ENCODE measurements around the gene C1orf174. TPM values are rescaled to one million over a fixed set of nuclear protein-coding genes. Genes with fewer than 3 reads are reported as not detected.

The C1orf174 gene
- total and polyA plus RNA-seq, 2 of the 13 experiments (the other 11 are each of a cell fraction or from before 2014, with no cell fraction given): 21.6 to 31.4 TPM

- TF ChIP-seq HDAC2 (CRISPR knock-in tag; IDR thresholded peaks at IDR 0.05) (peak; percentile 60; the same call in 1 of the 2 replicates), ZNF331 (CRISPR knock-in tag; IDR thresholded peaks at IDR 0.05) (peak; percentile 85), ZNF275 (CRISPR knock-in tag; IDR thresholded peaks at IDR 0.05; ENCODE audit: borderline replicate concordance) (peak; percentile 26; the same call in 1 of the 2 replicates), CREM (IDR thresholded peaks at IDR 0.05) (peak; percentile 81), CREM (CRISPR knock-in tag; IDR thresholded peaks at IDR 0.05) (no peak), DZIP1 (CRISPR knock-in tag; IDR thresholded peaks at IDR 0.05) (0 out of 2 replicates have a peak, but pooled peaks have one; percentile 14), NCOA2 (CRISPR knock-in tag; IDR thresholded peaks at IDR 0.05) (0 out of 2 replicates have a peak, but pooled peaks have one; percentile 32), ZNF792 (CRISPR knock-in tag; IDR thresholded peaks at IDR 0.05) (peak; percentile 83), KDM6A (CRISPR knock-in tag; IDR thresholded peaks at IDR 0.05; ENCODE audit: low read depth) (no peak), SP5 (CRISPR knock-in tag; IDR thresholded peaks at IDR 0.05; ENCODE audit: borderline replicate concordance, low read depth) (peak; percentile 66), SKI (IDR thresholded peaks at IDR 0.05; ENCODE audit: partially characterized antibody) (peak; percentile 38), REXO4 (CRISPR knock-in tag; IDR thresholded peaks at IDR 0.05; ENCODE audit: borderline replicate concordance) (no peak), GMEB2 (CRISPR knock-in tag; IDR thresholded peaks at IDR 0.05; ENCODE audit: low read depth) (no peak), GMEB1 (CRISPR knock-in tag; IDR thresholded peaks at IDR 0.05; ENCODE audit: borderline replicate concordance) (peak; percentile 85; the same call in 1 of the 2 replicates), SAP130 (CRISPR knock-in tag; IDR thresholded peaks at IDR 0.05; ENCODE audit: low read depth) (peak; percentile 86), ZNF639 (CRISPR knock-in tag; conservative IDR thresholded peaks at IDR 0.05) (0 out of 2 replicates have a peak, but pooled peaks have one; percentile 38), RFX1 (IDR thresholded peaks at IDR 0.05) (peak; percentile 60; the same call in 1 of the 2 replicates), ZNF484 (CRISPR knock-in tag; IDR thresholded peaks at IDR 0.05; ENCODE audit: borderline replicate concordance, low read depth) (no peak), EP300 (IDR thresholded peaks at IDR 0.05; ENCODE audit: low read depth in 2 of 2, low read length in 2 of 2) (no peak), EP300 (CRISPR knock-in tag; IDR thresholded peaks at IDR 0.05; ENCODE audit: borderline replicate concordance) (no peak)
Observed at GRCh38 chr1:3856923-3857790, 42.9 kb downstream of the C1orf174 start, which contains the start of the genes CEP104 and DFFB (continued).
